GM12878 (cell line): ENCODE results near the gene JADE1. TPM values are rescaled to one million over a fixed set of nuclear protein-coding genes. Genes with fewer than 3 reads are reported as not detected.

Experiments
- ATAC-seq: fragments of 200-7000 bp; cut with Tn5 transposase; 3 replicates; pipeline ENCODE4 v1.9.1; 2020; ENCODE audit warnings: mild to moderate bottlenecking, moderate library complexity
- BruUV-seq: library from RNA; stranded (reverse); fragments of 400-500 nt; replicated peaks from 2 replicates; lab custom pipeline; 2021; lab: Mats Ljungman, UMichigan
- CTCF ChIA-PET: fragments of 300-600 bp; sonication (Branson Sonifier 250); formaldehyde crosslinking; extraction: SDS; loops from one replicate; lab custom pipeline; 2021; ENCODE audit warnings: inconsistent platforms; lab: Yijun Ruan, JAX
- POLR2A ChIA-PET: fragments of 350-600 bp; formaldehyde crosslinking; extraction: SDS; loops from one replicate; lab custom pipeline; 2021; ENCODE audit warnings: inconsistent platforms; lab: Charles Lee
- RAD21 ChIA-PET: fragments of 300-600 bp; sonication (Branson Sonifier 250); formaldehyde crosslinking; loops from one replicate; lab custom pipeline; 2023; ENCODE audit warnings: antibody characterized with exemption; ENCODE audit not compliant: unreplicated experiment; lab: Charles Lee
- SMC1A ChIA-PET: fragments of 300-600 bp; sonication (Branson Sonifier 250); formaldehyde crosslinking; loops from one replicate; lab custom pipeline; 2023; ENCODE audit not compliant: unreplicated experiment, uncharacterized antibody; lab: Charles Lee
- DNase-seq: peaks from one replicate; pipeline ENCODE4 v3.0.0-alpha.2; 2011; ENCODE audit warnings: low read depth, low spot score
- FAIRE-seq: peaks from 3 replicates; lab custom pipeline; 2011; peaks lifted over from hg19 to GRCh38; lab: Jason Lieb, UNC
- H2AFZ ChIP-seq: 2 replicates; pipeline ENCODE4 v1.6.0; 2011; ENCODE audit warnings: low read depth, low read length, control low read depth; ENCODE audit not compliant: control insufficient read depth
- H3K27ac ChIP-seq: 2 replicates; pipeline ENCODE4 v1.5.1; 2011; ENCODE audit warnings: control low read depth; ENCODE audit not compliant: control insufficient read depth, insufficient read depth
- H3K27me3 ChIP-seq, 2 experiments: replicated peaks in 1 of 2; 2 replicates each; pipeline versions ENCODE4 v1.6.0 to v1.6.1; 2011; ENCODE audit warnings: low read length in 1 of 2; ENCODE audit not compliant: control insufficient read depth in 2 of 2, insufficient read depth in 2 of 2
- H3K36me3 ChIP-seq, 2 experiments: 2 replicates each; pipeline ENCODE4 v1.5.1; 2011; ENCODE audit warnings: low read length in 1 of 2; ENCODE audit not compliant: control insufficient read depth in 2 of 2, insufficient read depth in 2 of 2
- H3K4me1 ChIP-seq: 2 replicates; pipeline ENCODE4 v1.6.1; 2011; ENCODE audit warnings: mild to moderate bottlenecking, low read length, moderate library complexity, mixed read lengths; ENCODE audit not compliant: control insufficient read depth, insufficient read depth
- H3K4me2 ChIP-seq: 2 replicates; pipeline ENCODE4 v1.6.0; 2011; ENCODE audit warnings: control low read depth; ENCODE audit not compliant: control insufficient read depth, insufficient read depth
- H3K4me3 ChIP-seq: fragments of 200-600 bp; sonication (generic); 2 replicates; pipeline ENCODE4 v1.5.1; 2016
- H3K79me2 ChIP-seq: 2 replicates; pipeline ENCODE4 v1.6.0; 2011; ENCODE audit warnings: low read length; ENCODE audit not compliant: control insufficient read depth, insufficient read depth
- H3K9ac ChIP-seq: 2 replicates; pipeline ENCODE4 v1.8.0; 2011; ENCODE audit warnings: low read length, control low read depth, mixed read lengths; ENCODE audit not compliant: control insufficient read depth, insufficient read depth
- H3K9me3 ChIP-seq: replicated peaks from 3 replicates; pipeline ENCODE4 v1.5.1; 2011; ENCODE audit warnings: mild to moderate bottlenecking, low read length; ENCODE audit not compliant: control insufficient read depth, insufficient read depth
- H4K20me1 ChIP-seq: 2 replicates; pipeline ENCODE4 v1.6.0; 2011; ENCODE audit not compliant: control insufficient read depth, insufficient read depth
- BHLHE40 ChIP-seq, 2 experiments: fragments of 450-650 bp in 1 of 2; IDR thresholded peaks; 2 replicates each; pipeline ENCODE4 v1.6.1; 2011 to 2017; ENCODE audit warnings: low read depth in 2 of 2, borderline replicate concordance in 1 of 2, improper control_type of control experiment in 1 of 2, low read length in 1 of 2, mild to moderate bottlenecking in 1 of 2
- BMI1 ChIP-seq: fragments of 450-650 bp; IDR thresholded peaks from 2 replicates; pipeline ENCODE4 v1.6.1; 2016; ENCODE audit warnings: mild to moderate bottlenecking, moderate library complexity, borderline replicate concordance
- CEBPB ChIP-seq, 2 experiments: fragments of 150-350 bp in 1 of 2; IDR thresholded peaks; 2 replicates each; pipeline ENCODE4 v1.6.1; 2012 to 2014; ENCODE audit warnings: low read depth in 2 of 2, low read length in 2 of 2, borderline replicate concordance in 1 of 2, inconsistent platforms in 1 of 2
- ESRRA ChIP-seq: IDR thresholded peaks from 2 replicates; pipeline ENCODE4 v1.6.1; 2012; ENCODE audit warnings: mild to moderate bottlenecking, low read length, improper control_type of control experiment
- ETV6 ChIP-seq, 2 experiments: fragments of 450-650 bp in 1 of 2; IDR thresholded peaks in 1 of 2; conservative IDR thresholded peaks in 1 of 2; 2 replicates each; pipeline ENCODE4 v1.6.1; 2014; ENCODE audit warnings: antibody characterized with exemption in 1 of 2, borderline replicate concordance in 1 of 2, low read depth in 1 of 2, mild to moderate bottlenecking in 1 of 2, moderate library complexity in 1 of 2
- EZH2 ChIP-seq: IDR thresholded peaks from 2 replicates; pipeline ENCODE4 v1.6.1; 2012; ENCODE audit warnings: low read depth, mild to moderate bottlenecking, control low read depth, inconsistent platforms, low read length, borderline replicate concordance; ENCODE audit not compliant: control insufficient read depth
- IKZF2 ChIP-seq, 2 experiments: fragments of 450-650 bp; IDR thresholded peaks; 2 replicates each; pipeline ENCODE4 v1.6.1; 2017; ENCODE audit warnings: mild to moderate bottlenecking in 2 of 2, moderate library complexity in 2 of 2
- NBN ChIP-seq: fragments of 450-650 bp; IDR thresholded peaks from 2 replicates; pipeline ENCODE4 v1.6.1; 2016
- NR2F1 ChIP-seq: fragments of 450-650 bp; conservative IDR thresholded peaks from 2 replicates; pipeline ENCODE4 v1.6.1; 2017; ENCODE audit warnings: mild to moderate bottlenecking
- POU2F2 ChIP-seq: IDR thresholded peaks from 3 replicates; pipeline ENCODE4 v1.6.1; 2011; ENCODE audit warnings: low read depth, mild to moderate bottlenecking, low read length, borderline replicate concordance
- RFX5 ChIP-seq: IDR thresholded peaks from 2 replicates; pipeline ENCODE4 v1.6.1; 2011; ENCODE audit warnings: low read depth, low read length, improper control_type of control experiment
- SIN3A ChIP-seq: IDR thresholded peaks from 2 replicates; pipeline ENCODE4 v1.6.1; 2012; ENCODE audit warnings: low read depth, low read length, improper control_type of control experiment
- SPI1 ChIP-seq: IDR thresholded peaks from 2 replicates; pipeline ENCODE4 v1.6.1; 2011; ENCODE audit warnings: low read depth, mild to moderate bottlenecking, low read length, moderate library complexity, borderline replicate concordance; ENCODE audit not compliant: insufficient read depth
- WGBS: methylation state at CpG from one replicate; pipeline ENCODE4 v1.1.6; 2016; ENCODE audit warnings: low lambda C conversion rate; ENCODE audit not compliant: insufficient replicate concordance, insufficient coverage; ENCODE audit errors: missing lambda C conversion rate; 5-methylcytosine and 5-hydroxymethylcytosine counted together
- in situ Hi-C: fragments of 300-500 bp; cut with MboI; formaldehyde crosslinking; loops from 9 replicates; pipeline ENCODE4 v1.14.3; 2018; ENCODE audit warnings: mixed read lengths
- intact Hi-C: fragments of 100-400 bp; cut with micrococcal nuclease; formaldehyde crosslinking; loops from one replicate; pipeline ENCODE4 v1.14.2; 2022; ENCODE audit not compliant: unreplicated experiment
- polyA plus RNA-seq, 11 experiments: library from polyadenylated mRNA; depleted of rRNA in 4 of 11; unstranded in 6 of 11; stranded (reverse) in 5 of 11; fragments of >200 nt; fragmentation: Nextera tagmentation in 4 of 11; fragmentation: Illumina TruSeq in 1 of 11; extraction: Ambion mirVana in 4 of 11; extraction: Trizol in 1 of 11; gene quantifications; 1 replicate in 1 of 11; 2 replicates in 10 of 11; pipeline versions ENCODE4 v1.2.1 to v1.2.3, GENCODE V29; 2011 to 2016; ENCODE audit warnings: inconsistent platforms in 2 of 11, missing spikeins in 2 of 11, low read depth in 1 of 11
- total RNA-seq, 4 experiments: library from RNA; depleted of rRNA in 3 of 4; stranded (reverse); fragments of >200 nt in 3 of 4; fragmentation: Illumina TruSeq in 1 of 4; extraction: Trizol in 1 of 4; gene quantifications; 2 replicates each; pipeline versions ENCODE4 v1.2.1 to v1.2.3, GENCODE V29; 2013 to 2021
- TF ChIP-seq, protein P1 (sequence below): IDR thresholded peaks from 2 replicates; pipeline ENCODE4 v1.6.1; 2012; ENCODE audit warnings: low read depth, low read length, improper control_type of control experiment
- TF ChIP-seq, protein P2 (sequence below), 3 experiments: IDR thresholded peaks in 2 of 3; conservative IDR thresholded peaks in 1 of 3; 2 replicates each; pipeline ENCODE4 v1.5.1; 2011; ENCODE audit warnings: low read depth in 3 of 3, low read length in 3 of 3, mild to moderate bottlenecking in 3 of 3, control low read depth in 2 of 3, moderate library complexity in 2 of 3, inconsistent platforms in 1 of 3, mixed read lengths in 1 of 3; ENCODE audit not compliant: control insufficient read depth in 2 of 3, insufficient read depth in 1 of 3; ENCODE audit errors: extremely low read depth in 1 of 3
- TF ChIP-seq, protein P3 (sequence below): fragments of 450-650 bp; IDR thresholded peaks from 2 replicates; pipeline ENCODE4 v1.6.1; 2018; ENCODE audit warnings: borderline replicate concordance, mild to moderate bottlenecking; ENCODE audit not compliant: partially characterized antibody

JADE1 gene
- total and polyA plus RNA-seq, 10 of the 15 experiments (the other 5 are each of a cell fraction or from before 2014, with no cell fraction given): 5.9 to 27.2 (median 15.8) TPM

DNA sequence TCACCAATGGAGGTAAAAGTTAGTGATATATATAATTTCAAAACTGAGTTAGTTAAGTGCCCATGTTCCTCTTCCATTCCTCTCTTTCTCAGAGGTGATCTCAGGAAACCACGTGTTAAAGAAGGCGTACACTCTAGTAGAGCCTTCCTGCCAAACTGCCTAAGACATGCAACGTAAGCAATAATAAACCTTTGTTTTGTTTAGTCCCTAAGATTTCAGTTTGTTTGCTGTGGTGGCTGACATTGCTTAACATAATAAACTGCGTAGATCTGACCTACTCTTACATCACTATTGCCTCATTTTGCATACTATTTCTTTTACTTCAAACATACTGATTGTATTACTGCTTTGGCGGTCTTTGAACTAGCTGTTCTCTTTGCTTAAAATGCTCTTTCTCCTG, 99.2 kb downstream of the JADE1 start (continued):
- TF ChIP-seq, protein P1, sequence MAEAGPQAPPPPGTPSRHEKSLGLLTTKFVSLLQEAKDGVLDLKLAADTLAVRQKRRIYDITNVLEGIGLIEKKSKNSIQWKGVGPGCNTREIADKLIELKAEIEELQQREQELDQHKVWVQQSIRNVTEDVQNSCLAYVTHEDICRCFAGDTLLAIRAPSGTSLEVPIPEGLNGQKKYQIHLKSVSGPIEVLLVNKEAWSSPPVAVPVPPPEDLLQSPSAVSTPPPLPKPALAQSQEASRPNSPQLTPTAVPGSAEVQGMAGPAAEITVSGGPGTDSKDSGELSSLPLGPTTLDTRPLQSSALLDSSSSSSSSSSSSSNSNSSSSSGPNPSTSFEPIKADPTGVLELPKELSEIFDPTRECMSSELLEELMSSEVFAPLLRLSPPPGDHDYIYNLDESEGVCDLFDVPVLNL: no peak
- TF ChIP-seq POU2F2: no peak
- TF ChIP-seq CEBPB (IDR thresholded peaks at IDR 0.05; ENCODE audit: borderline replicate concordance in 1 of 2, low read depth in 2 of 2, low read length in 2 of 2): no peak

DNA sequence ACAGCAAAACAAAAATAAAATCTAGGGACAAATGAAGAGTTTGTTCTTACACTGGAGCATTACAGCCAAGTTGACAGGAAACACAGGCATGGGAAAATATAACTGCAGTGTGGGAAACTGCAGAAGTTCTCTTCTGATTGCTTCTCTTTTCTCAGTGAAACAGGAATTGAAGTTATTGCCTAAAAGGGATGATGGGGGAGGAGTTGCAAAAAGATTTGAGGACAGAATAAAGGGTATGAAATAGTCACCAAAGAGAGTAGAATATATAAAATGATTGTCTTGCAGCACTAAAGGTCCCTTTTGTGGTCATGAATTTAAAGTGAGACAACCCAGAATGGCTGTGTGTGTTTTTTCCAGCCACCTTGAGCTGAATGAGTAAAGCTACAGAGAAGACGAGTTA, 103.7 kb downstream of the JADE1 start:
- Histone ChIP-seq H3K79me2 (no peaks in the 10 kb centered on the region), H3K36me3 (no peaks in the 10 kb centered on the region), H3K4me3 (no peak overlapping the region), H3K4me2 (peak overlapping the region; percentile 52), H3K27me3 (no peaks in the 10 kb centered on the region), H3K27ac (peak overlapping the region; percentile 84), H3K9ac (no peak overlapping the region), H3K4me1 (peaks cover 29% of the 10 kb centered on the region), H4K20me1 (no peaks in the 10 kb centered on the region), H3K9me3 (no peaks in the 10 kb centered on the region; the same call in 2 of the 3 replicates), H2AFZ (peak overlapping the region; percentile 10)
- ChIA-PET POLR2A (no interaction called here), SMC1A (interaction anchor here (0.7 to 1.2 kb wide), 4 partner anchors 10 to 182 kb away, joined by 3 to 4 read pairs (median 4); no protein-coding TSS in a partner anchor), RAD21 (interaction anchor here (1.0 to 5.1 kb wide), 3 partner anchors 51 to 181 kb away, joined by 5 to 25 read pairs (median 5); partner anchors contain the start of gene SCLT1), CTCF (no interaction called here)
- DNase-seq: peak; percentile 85
- FAIRE-seq: peak; percentile 59
- no peak; the same call in 2 of the 3 replicates for ATAC-seq
- intact Hi-C loops: no loop called here
- no TSS peak for BruUV-seq
- in situ Hi-C loops: no loop called here
- 6% methylated on average over 1 of the region's 1 CpG for WGBS
- no peak for TF ChIP-seq SIN3A
- no peak for TF ChIP-seq RFX5
- peak; percentile 46 to 51; a peak in 2 of 4 replicates for TF ChIP-seq IKZF2 (IDR thresholded peaks at IDR 0.05)
- no peak for TF ChIP-seq ESRRA
- no peak for TF ChIP-seq POU2F2
- 0 out of 2 replicates have a peak, but pooled peaks have one; percentile 33 for TF ChIP-seq BMI1
- no peak for TF ChIP-seq ETV6 (conservative IDR thresholded peaks at IDR 0.05 in 1 of 2, IDR thresholded peaks at IDR 0.05 in 1 of 2; ENCODE audit: borderline replicate concordance in 1 of 2, low read depth in 1 of 2)
- no peak for TF ChIP-seq BHLHE40 (IDR thresholded peaks at IDR 0.05; ENCODE audit: borderline replicate concordance in 1 of 2, low read depth in 2 of 2, low read length in 1 of 2)
- no peak for TF ChIP-seq EZH2
- TF ChIP-seq SPI1: peak; percentile 34; the same call in 1 of the 2 replicates
- TF ChIP-seq NBN: peak; percentile 68; the same call in 1 of the 2 replicates
- no peak for TF ChIP-seq NR2F1
- TF ChIP-seq, protein P2, sequence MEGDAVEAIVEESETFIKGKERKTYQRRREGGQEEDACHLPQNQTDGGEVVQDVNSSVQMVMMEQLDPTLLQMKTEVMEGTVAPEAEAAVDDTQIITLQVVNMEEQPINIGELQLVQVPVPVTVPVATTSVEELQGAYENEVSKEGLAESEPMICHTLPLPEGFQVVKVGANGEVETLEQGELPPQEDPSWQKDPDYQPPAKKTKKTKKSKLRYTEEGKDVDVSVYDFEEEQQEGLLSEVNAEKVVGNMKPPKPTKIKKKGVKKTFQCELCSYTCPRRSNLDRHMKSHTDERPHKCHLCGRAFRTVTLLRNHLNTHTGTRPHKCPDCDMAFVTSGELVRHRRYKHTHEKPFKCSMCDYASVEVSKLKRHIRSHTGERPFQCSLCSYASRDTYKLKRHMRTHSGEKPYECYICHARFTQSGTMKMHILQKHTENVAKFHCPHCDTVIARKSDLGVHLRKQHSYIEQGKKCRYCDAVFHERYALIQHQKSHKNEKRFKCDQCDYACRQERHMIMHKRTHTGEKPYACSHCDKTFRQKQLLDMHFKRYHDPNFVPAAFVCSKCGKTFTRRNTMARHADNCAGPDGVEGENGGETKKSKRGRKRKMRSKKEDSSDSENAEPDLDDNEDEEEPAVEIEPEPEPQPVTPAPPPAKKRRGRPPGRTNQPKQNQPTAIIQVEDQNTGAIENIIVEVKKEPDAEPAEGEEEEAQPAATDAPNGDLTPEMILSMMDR (IDR thresholded peaks at IDR 0.05 in 2 of 3, conservative IDR thresholded peaks at IDR 0.05 in 1 of 3; ENCODE audit: control insufficient read depth in 2 of 3, extremely low read depth in 1 of 3, insufficient read depth in 1 of 3, low read depth in 3 of 3, low read length in 3 of 3): no peak
- TF ChIP-seq, protein P3, sequence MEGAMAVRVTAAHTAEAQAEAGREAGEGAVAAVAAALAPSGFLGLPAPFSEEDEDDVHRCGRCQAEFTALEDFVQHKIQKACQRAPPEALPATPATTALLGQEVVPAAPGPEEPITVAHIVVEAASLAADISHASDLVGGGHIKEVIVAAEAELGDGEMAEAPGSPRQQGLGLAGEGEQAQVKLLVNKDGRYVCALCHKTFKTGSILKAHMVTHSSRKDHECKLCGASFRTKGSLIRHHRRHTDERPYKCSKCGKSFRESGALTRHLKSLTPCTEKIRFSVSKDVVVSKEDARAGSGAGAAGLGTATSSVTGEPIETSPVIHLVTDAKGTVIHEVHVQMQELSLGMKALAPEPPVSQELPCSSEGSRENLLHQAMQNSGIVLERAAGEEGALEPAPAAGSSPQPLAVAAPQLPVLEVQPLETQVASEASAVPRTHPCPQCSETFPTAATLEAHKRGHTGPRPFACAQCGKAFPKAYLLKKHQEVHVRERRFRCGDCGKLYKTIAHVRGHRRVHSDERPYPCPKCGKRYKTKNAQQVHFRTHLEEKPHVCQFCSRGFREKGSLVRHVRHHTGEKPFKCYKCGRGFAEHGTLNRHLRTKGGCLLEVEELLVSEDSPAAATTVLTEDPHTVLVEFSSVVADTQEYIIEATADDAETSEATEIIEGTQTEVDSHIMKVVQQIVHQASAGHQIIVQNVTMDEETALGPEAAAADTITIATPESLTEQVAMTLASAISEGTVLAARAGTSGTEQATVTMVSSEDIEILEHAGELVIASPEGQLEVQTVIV: no peak
